GM21723 (cell line): Measurements from ENCODE around the gene ANO2.
"Not testable (repeated sequence)": the region's sequence is repeated elsewhere in the genome, so short reads cannot be mapped to it uniquely, and the experiment has no call there.

Experiments
- ATAC-seq: cut with Tn5 transposase; IDR thresholded peaks from one replicate; pipeline ENCODE4 v1.9.1; 2021; ENCODE audit warnings: mild to moderate bottlenecking, moderate library complexity; ENCODE audit not compliant: unreplicated experiment

ANO2 gene

GRCh38 chr12:5689773-5690172 lies 255.3 kb downstream of the ANO2 start:
- ATAC-seq: no peak

- no peak for ATAC-seq
Observed at GRCh38 chr12:5688226-5688625, 256.8 kb downstream of the ANO2 start.

- ATAC-seq: no peak
Observed at GRCh38 chr12:5685935-5686334, 259.1 kb downstream of the ANO2 start.

DNA sequence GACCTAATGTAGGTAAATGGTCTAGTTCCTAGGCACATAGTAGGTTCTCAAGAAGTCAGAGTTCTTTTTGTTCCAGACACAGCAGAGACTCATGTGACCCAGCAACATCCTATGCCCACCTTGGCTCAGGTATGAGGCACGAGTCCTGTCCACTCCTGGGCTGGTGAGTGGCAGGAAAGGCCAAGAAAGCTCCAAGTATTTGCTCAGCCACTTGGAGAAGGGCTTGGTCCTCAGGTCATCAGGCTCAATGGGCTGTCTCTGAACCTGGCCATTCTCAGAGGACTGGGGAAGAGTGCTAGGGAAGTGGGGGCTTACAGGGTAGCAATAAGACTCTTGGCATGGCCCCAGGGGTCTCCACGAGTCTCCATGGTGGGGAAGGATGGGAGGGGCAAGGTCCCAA lies 260.1 kb downstream of the ANO2 start:
- no peak for ATAC-seq

- no peak for ATAC-seq
Observed at GRCh38 chr12:5682581-5682980, 262.5 kb downstream of the ANO2 start.

- ATAC-seq: no peak
Observed at GRCh38 chr12:5678176-5678575, 266.9 kb downstream of the ANO2 start.

- ATAC-seq: not testable (repeated sequence)
Observed at GRCh38 chr12:5669624-5670023, 275.4 kb downstream of the ANO2 start.

DNA sequence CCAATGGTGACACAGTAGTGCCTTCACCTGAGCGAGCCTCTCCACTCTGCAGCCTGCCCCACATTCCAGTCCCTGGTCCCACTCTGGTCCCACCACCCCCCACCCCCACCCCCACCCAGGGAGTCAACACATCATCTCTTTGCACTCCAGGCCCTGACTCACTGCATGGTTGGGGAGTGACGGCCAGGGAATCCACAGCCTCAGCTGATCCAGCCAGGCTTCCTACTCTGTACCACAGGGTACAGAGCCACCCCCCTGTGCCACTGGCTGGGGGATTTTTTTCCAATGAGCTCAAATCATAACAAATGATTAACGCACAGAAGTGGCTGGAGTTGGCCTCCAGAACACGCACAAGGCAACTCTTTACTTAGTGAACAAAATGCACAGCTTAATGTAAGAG lies 279.4 kb downstream of the ANO2 start:
- ATAC-seq: no peak

DNA sequence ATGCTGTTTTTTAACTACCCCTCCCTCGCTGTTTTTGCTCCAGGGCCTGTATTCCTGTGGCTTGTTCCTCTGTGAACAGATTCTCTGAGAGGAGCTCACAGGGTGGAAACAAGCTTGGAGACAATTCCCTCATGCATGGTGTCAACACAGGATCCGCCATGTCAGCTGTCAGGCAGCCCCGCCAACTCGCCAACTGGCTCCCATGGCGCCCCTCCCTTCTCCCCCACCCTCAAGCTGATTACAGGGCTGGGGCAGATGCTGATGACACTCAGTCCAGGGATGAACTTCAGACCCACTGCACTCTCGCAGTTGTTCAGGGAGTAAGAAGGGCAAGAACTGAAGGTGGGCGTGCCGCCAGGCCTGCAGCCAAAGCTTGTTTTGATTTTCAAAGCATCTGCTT lies 283.2 kb downstream of the ANO2 start:
- no peak for ATAC-seq

DNA sequence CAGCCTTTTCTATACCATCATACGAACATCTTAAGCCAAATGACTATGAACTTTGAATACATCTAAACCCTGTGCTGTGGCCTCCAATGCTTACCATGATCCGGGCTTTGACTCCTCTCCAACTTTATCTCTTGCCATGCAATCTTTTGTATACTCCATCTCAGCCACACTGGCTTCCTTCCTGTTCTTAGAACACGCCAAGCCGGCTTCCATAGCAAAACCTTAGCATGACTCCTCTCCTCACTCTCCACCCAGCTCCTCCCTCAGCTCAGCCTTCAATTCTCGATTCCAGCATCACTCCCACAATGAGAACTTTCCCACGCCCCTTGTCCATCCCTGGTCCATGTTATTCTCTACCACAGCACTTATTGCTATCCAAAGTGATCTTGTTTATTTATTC lies 284.8 kb downstream of the ANO2 start:
- ATAC-seq: no peak

GRCh38 chr12:5658339-5658941 lies 286.6 kb downstream of the ANO2 start:
- ATAC-seq: not testable (repeated sequence)

GRCh38 chr12:5656836-5657235 lies 288.2 kb downstream of the ANO2 start:
- ATAC-seq: no peak

DNA sequence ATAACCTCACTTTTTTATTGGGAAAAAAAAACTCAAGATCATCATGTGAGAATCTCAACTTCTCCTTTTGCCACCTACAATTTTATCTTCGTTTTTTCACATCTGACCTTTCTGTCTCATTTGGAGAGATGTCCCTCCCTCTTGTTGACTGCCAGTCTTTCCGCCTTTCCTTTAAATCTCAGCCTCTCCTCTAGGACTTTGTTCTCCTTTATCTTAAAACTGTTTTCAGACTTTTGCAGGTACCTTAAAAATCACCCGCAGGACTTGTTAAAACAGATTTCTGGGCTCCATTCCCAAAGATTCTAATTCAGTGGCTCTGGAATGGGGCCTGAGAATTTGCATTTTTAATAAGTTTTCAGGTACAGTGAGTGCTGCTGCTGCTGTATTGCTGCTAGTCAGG lies 289.9 kb downstream of the ANO2 start:
- no peak for ATAC-seq

- ATAC-seq: no peak
Observed at GRCh38 chr12:5654019-5654418, 291.0 kb downstream of the ANO2 start.

- ATAC-seq: no peak
Observed at GRCh38 chr12:5650829-5651461, 294.1 kb downstream of the ANO2 start.

DNA sequence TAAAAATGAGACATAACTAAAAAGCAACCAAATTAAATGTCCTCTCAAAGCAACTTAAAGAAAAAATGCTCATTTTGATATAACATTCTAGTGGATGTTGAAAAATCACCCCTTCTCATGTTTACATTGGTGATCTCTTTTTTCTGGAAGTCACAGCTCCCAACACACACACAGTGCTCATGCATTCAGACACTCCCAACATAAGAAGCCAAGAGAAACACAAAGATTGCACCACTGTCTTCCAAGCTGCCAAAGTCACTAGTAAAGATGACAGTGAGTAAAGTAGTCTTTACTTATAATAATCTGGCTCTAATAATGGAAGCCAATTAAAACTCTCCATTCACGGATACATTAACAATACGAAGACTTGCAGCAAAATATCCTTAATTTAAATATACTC lies 294.8 kb downstream of the ANO2 start:
- ATAC-seq: no peak

- no peak for ATAC-seq
Observed at GRCh38 chr12:5648692-5649359, 296.2 kb downstream of the ANO2 start.

DNA sequence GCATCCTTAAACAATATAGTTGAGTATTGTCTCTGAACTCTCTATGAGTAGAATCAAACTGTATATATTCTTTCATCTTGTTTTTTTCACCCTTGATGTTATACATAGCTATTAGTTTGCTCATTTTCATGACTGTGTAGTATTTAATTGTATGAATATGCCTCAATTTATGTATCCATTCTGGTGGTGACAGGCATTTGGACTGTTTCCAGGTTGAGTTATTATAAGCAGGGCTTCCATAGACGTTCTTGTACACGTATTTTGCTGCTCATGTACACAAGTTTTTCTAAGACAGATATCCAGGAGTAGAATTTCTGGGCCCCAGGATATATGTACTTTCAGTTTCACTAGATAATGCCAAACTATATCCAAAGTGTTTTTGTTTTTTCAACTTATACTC lies 301.8 kb downstream of the ANO2 start:
- no peak for ATAC-seq

- ATAC-seq: no peak
Observed at GRCh38 chr12:5637698-5638097, 307.4 kb downstream of the ANO2 start.

DNA sequence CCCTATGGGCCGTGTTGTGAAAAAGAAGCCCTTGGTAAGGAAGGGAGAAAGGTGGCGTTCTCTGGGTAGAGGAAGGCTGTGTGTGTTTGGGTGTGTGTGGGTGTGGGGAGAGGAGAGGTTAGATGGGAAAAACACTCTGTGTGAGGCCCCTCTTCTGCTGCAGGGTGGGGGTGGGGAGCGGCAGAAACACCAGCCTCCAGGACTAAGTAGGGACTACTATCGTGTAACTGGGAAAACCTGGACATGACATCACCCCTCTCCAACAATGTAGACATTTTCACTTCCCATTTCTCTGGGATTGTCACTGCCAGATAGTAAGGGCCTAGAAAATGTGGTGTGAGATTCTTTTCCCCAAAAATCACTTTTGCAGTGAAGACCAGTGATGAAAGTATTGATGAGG lies 308.2 kb downstream of the ANO2 start:
- ATAC-seq: no peak

DNA sequence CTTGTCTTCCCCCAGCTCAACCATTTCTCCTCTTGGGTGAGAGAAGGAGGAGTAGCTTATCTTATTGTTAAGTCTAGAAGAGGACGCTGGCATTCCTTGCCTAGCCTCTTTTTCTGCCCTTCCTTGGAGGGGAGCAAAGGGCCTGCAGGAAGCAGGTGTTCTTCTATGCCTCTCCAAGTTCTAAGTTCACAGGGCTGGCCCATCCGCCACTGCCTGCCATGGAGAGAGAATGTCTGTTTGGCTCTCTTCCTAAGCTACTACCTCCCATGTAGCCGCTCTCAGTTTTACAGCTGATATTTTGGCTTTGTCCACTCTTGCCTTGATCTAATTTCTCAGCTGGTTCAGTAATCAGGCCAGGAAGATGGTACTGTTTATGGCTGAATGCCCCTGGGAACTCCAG lies 312.0 kb downstream of the ANO2 start:
- no peak for ATAC-seq

GRCh38 chr12:5632453-5632852 lies 312.6 kb downstream of the ANO2 start:
- no peak for ATAC-seq

- ATAC-seq: no peak
Observed at GRCh38 chr12:5631497-5631896, 313.6 kb downstream of the ANO2 start.
